OCI-LY7 (cell line): ENCODE results near the gene C1orf116. TPM values are rescaled to one million over a fixed set of nuclear protein-coding genes. Genes with fewer than 3 reads are reported as not detected.

Experiments used
- BruUV-seq: library from RNA; stranded (reverse); fragments of 400-500 nt; replicated peaks from 2 replicates; lab custom pipeline; 2021; lab: Mats Ljungman, UMichigan
- CTCF ChIA-PET: fragments of 300-600 bp; sonication (Branson Sonifier 250); formaldehyde crosslinking; loops from one replicate; lab custom pipeline; 2022; ENCODE audit warnings: antibody characterized with exemption; ENCODE audit not compliant: unreplicated experiment; lab: Charles Lee
- POLR2A ChIA-PET: fragments of 300-600 bp; sonication (Branson Sonifier 250); formaldehyde crosslinking; loops from one replicate; lab custom pipeline; 2022; ENCODE audit warnings: antibody characterized with exemption; lab: Charles Lee
- DNase-seq: peaks from one replicate; pipeline ENCODE4 v3.0.0-alpha.2; 2015; ENCODE audit warnings: low spot score
- H2AFZ ChIP-seq: fragments of 200-600 bp; sonication (generic), shearing (Covaris generic); 2 replicates; pipeline ENCODE4 v1.6.1; 2014; ENCODE audit warnings: mild to moderate bottlenecking, antibody characterized with exemption, low read length, moderate library complexity
- H3K27ac ChIP-seq: fragments of 200-600 bp; sonication (generic); 2 replicates; pipeline ENCODE4 v1.5.1; 2014; ENCODE audit warnings: mixed run types, low read depth, mild to moderate bottlenecking, moderate library complexity, low read length, inconsistent platforms; ENCODE audit not compliant: poor library complexity, severe bottlenecking
- H3K36me3 ChIP-seq: fragments of 200-600 bp; sonication (generic); 2 replicates; pipeline ENCODE4 v1.6.1; 2014; ENCODE audit warnings: mild to moderate bottlenecking, antibody characterized with exemption, low read length, moderate library complexity, mixed read lengths; ENCODE audit not compliant: insufficient read depth
- H3K4me1 ChIP-seq: fragments of 200-600 bp; sonication (generic); 2 replicates; pipeline ENCODE4 v1.5.1; 2014; ENCODE audit warnings: mild to moderate bottlenecking, low read length; ENCODE audit not compliant: insufficient read depth, poor library complexity, severe bottlenecking
- H3K4me2 ChIP-seq: fragments of 200-600 bp; sonication (generic); 2 replicates; pipeline ENCODE4 v1.6.1; 2014; ENCODE audit warnings: mild to moderate bottlenecking, low read length
- H3K4me3 ChIP-seq: fragments of 200-600 bp; sonication (generic); 2 replicates; pipeline ENCODE4 v1.5.1; 2014; ENCODE audit warnings: mild to moderate bottlenecking, low read depth, low read length; ENCODE audit not compliant: poor library complexity, severe bottlenecking
- H3K79me2 ChIP-seq: fragments of 200-600 bp; sonication (generic); 2 replicates; pipeline ENCODE4 v1.6.1; 2016; ENCODE audit warnings: low read depth, mild to moderate bottlenecking, low read length, moderate library complexity, mixed read lengths; ENCODE audit not compliant: insufficient read depth
- H3K9me2 ChIP-seq: fragments of 200-600 bp; sonication (generic); 2 replicates; pipeline ENCODE4 v1.6.1; 2016; ENCODE audit warnings: mild to moderate bottlenecking, low read length, mixed read lengths; ENCODE audit not compliant: insufficient read depth
- H3K9me3 ChIP-seq: fragments of 200-600 bp; sonication (generic); 2 replicates; pipeline ENCODE4 v1.6.1; 2014; ENCODE audit warnings: mild to moderate bottlenecking, mixed run types, low read length, mixed read lengths
- H4K20me1 ChIP-seq: fragments of 200-600 bp; sonication (generic); 2 replicates; pipeline ENCODE4 v1.6.1; 2014; ENCODE audit warnings: mild to moderate bottlenecking, antibody characterized with exemption, low read length, moderate library complexity, mixed read lengths; ENCODE audit not compliant: insufficient read depth
- CTCF ChIP-seq: fragments of 200-600 bp; sonication (generic); conservative IDR thresholded peaks from 2 replicates; pipeline ENCODE4 v1.5.1; 2014; ENCODE audit warnings: mild to moderate bottlenecking, antibody characterized with exemption, low read length, moderate library complexity, mixed read lengths
- EZH2phosphoT487 ChIP-seq: fragments of 200-600 bp; sonication (generic); IDR thresholded peaks from 2 replicates; pipeline ENCODE4 v1.6.1; 2018; ENCODE audit warnings: low read depth, borderline replicate concordance, mild to moderate bottlenecking, mixed run types, antibody characterized with exemption, low read length, moderate library complexity, mixed read lengths
- intact Hi-C: fragments of 100-400 bp; cut with micrococcal nuclease; formaldehyde crosslinking; loops from one replicate; pipeline ENCODE4 v1.10.0; 2022; ENCODE audit not compliant: unreplicated experiment
- total RNA-seq, 2 experiments: library from RNA; depleted of rRNA in 1 of 2; stranded (reverse); fragments of >200 nt in 1 of 2; shearing (Covaris generic) in 1 of 2; gene quantifications; 2 replicates each; pipeline ENCODE4 v1.2.3, GENCODE V29; 2014 to 2022

The C1orf116 gene
- total RNA-seq, 2 experiments from 2014 or later, result not detected

DNA sequence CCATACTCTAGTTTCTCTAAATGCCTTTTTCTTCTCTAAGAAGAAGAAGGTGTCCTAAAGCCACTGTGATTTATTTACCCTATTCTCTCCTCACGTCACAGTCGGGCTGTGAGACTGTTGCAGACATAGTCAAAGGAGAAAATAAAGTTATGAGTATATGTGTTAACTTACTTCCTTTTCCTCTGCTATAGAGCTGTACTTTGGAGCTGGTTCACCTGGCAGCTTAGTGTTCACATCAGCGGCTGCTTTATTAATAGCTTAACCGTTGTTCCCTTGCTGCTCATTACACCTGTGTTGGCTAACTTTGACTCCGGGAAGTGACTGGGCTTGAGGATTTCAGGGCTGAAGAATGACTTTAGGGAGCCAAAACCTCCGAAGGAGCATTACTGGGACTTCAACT is 24.1 kb upstream of the C1orf116 start:
- Histone ChIP-seq H2AFZ (peak overlapping the region; percentile 30; the same call in 1 of the 2 replicates), H3K4me2 (peak overlapping the region; percentile 94), H4K20me1 (no peaks in the 10 kb centered on the region), H3K9me3 (no peaks in the 10 kb centered on the region), H3K79me2 (0 out of 2 replicates have a peak, but pooled peaks cover 5% of the 10 kb centered on the region), H3K4me3 (peak overlapping the region; percentile 16), H3K27ac (peak overlapping the region; percentile 78), H3K4me1 (peaks cover 72% of the 10 kb centered on the region), H3K36me3 (peaks cover under 1% of the 10 kb centered on the region; the same call in 1 of the 2 replicates), H3K9me2 (no peaks in the 10 kb centered on the region)
- POLR2A ChIA-PET, result interaction anchor here (1.4 to 1.5 kb wide), 3 partner anchors 11 to 17 kb away, joined by 3 to 5 read pairs (median 4); no protein-coding TSS in a partner anchor
- CTCF ChIA-PET, result no interaction called here
- no TSS peak for BruUV-seq
- TF ChIP-seq EZH2phosphoT487, result no peak
- TF ChIP-seq CTCF, result no peak
- peak; percentile 54 for DNase-seq
- intact Hi-C loops, result no loop called here

- H3K4me2 ChIP-seq, result peak overlapping the region; percentile 94
- H4K20me1 ChIP-seq, result no peaks in the 10 kb centered on the region
- BruUV-seq, result no TSS peak
- TF ChIP-seq CTCF (no peak), EZH2phosphoT487 (no peak)
- intact Hi-C loops, result no loop called here
- CTCF ChIA-PET, result interaction anchor here (0.6 kb wide), 1 partner anchor 15 kb away, joined by 3 read pairs; no protein-coding TSS in a partner anchor
- H3K79me2 ChIP-seq, result peaks cover 8% of the 10 kb centered on the region
- H3K4me1 ChIP-seq, result peaks cover 79% of the 10 kb centered on the region
- POLR2A ChIA-PET, result interaction anchor here (0.8 to 1.5 kb wide), 3 partner anchors 16 to 18 kb away, joined by 3 to 5 read pairs (median 3); no protein-coding TSS in a partner anchor
- DNase-seq, result no peak
- H3K4me3 ChIP-seq, result peak overlapping the region; percentile 95
- H3K9me2 ChIP-seq, result no peaks in the 10 kb centered on the region
- no peaks in the 10 kb centered on the region for H3K36me3 ChIP-seq
- H3K27ac ChIP-seq, result peak overlapping the region; percentile 78
- H3K9me3 ChIP-seq, result no peaks in the 10 kb centered on the region
- no peak overlapping the region; the same call in 1 of the 2 replicates for H2AFZ ChIP-seq
Observed at GRCh38 chr1:207055386-207056001, 22.9 kb upstream of the C1orf116 start.

DNA sequence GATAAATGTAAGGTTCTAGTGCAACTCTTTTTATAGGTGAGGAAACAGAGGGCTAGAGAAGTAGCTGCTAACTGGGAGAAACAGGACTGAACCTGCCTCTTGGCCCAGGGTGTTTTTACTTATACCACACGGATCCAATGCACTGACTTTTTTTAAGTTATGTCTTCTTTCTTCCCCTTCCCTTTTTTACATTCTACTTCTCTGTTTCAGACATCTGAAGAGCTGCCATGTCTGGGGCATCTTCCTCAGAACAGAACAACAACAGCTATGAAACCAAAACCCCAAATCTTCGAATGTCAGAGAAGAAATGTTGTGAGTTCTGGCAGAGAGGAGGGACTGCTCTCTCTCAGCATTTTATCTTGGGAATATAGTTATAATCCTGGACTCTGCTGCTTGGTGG is 21.9 kb upstream of the C1orf116 start:
- H2AFZ ChIP-seq, result peak overlapping the region; percentile 17; the same call in 1 of the 2 replicates
- no peak for TF ChIP-seq CTCF
- no peak for TF ChIP-seq EZH2phosphoT487

More for the DNA sequence above, 21.9 kb upstream of the C1orf116 start:
- peak overlapping the region; percentile 78 for H3K27ac ChIP-seq
- no peaks in the 10 kb centered on the region for H3K9me2 ChIP-seq
- H3K36me3 ChIP-seq, result peaks cover 2% of the 10 kb centered on the region; the same call in 1 of the 2 replicates
- H3K79me2 ChIP-seq, result peaks cover 18% of the 10 kb centered on the region
- no TSS peak for BruUV-seq
- H3K4me3 ChIP-seq, result peak overlapping the region; percentile 95
- no peaks in the 10 kb centered on the region for H3K9me3 ChIP-seq
- intact Hi-C loops, result loop anchor here (5.0 kb wide), 2 partner anchors 122 to 268 kb away; partner anchors contain the start of gene CD55
- H3K4me1 ChIP-seq, result peaks cover 81% of the 10 kb centered on the region
- peak overlapping the region; percentile 94 for H3K4me2 ChIP-seq
- ChIA-PET POLR2A (interaction anchor here (0.6 to 1.1 kb wide), 4 partner anchors 8 to 651 kb away, joined by 3 read pairs; no protein-coding TSS in a partner anchor), CTCF (no interaction called here)
- DNase-seq, result peak; percentile 43
- H4K20me1 ChIP-seq, result peaks cover 3% of the 10 kb centered on the region; the same call in 1 of the 2 replicates
